Measurements from ENCODE around the gene DMPK. TPM values are rescaled to one million over a fixed set of nuclear protein-coding genes. Genes with fewer than 3 reads are reported as not detected.

The DMPK gene
- polyA plus RNA-seq, 3 donors from 2014 or later = 0.34 to 2.7 (median 1.2) TPM

DNA sequence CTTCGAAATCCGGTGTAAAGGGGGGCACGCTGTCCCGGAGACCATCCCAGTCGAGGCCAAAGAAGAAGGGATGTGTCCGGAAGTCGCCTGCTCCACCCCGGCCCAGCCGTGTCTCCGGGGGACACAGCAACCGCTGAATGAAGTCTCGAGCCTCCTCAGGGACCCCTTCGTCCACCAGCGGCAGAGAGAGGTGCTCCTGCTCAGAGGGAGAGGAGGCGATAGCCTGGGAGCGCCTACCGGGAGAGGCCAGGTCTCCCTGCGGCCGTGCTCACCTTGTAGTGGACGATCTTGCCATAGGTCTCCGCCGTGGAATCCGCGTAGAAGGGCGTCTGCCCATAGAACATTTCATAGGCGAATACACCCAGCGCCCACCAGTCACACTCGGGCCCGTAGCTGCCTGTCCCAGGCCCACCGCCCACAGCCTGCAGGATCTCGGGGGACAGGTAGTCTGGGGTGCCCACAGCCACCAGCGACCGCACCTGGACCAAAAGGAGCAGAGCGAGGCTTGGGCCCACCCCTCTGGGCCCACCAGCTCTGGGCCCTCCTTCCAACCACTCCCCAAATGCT lies 4.8 kb downstream of the DMPK start:
- peaks cover 0 to 8% (median 7%) of the 10 kb centered on the region in 3 donors for H3K36me3 Mint-ChIP-seq
- no peak overlapping the region for H3K4me3 Mint-ChIP-seq
- no peak for DNase-seq
- no peak overlapping the region for H3K27ac Mint-ChIP-seq
- H3K9me3 Mint-ChIP-seq = no peaks in the 10 kb centered on the region
- peaks cover 17 to 21% of the 10 kb centered on the region in 2 donors for H3K4me1 Mint-ChIP-seq
- peaks cover 6 to 11% (median 6%) of the 10 kb centered on the region in 3 donors for H3K27me3 Mint-ChIP-seq (ENCODE audit: low read depth in 3 of 3)

DNA sequence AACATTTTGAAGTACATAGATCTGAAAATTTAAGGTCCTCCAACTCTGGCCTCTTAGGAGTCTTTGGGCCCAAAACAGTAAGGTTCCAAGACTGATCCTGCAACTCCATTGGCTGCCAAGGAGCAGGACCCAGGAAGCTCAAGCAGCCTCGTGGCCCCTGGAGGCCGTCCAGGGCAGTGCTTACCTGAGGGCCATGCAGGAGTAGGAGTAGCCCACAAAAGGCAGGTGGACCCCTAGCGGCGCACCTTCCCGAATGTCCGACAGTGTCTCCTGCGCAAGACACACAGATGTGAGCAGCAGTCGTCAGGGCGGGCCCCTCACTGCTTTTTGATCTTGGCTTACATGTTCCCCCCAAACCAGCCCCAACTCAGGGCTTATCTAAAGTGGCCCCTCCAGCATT lies 7.5 kb downstream of the DMPK start:
- Mint-ChIP-seq H3K4me3 (no peak overlapping the region), H3K27ac (no peak overlapping the region), H3K4me1 (peaks cover 21 to 25% of the 10 kb centered on the region in 2 donors), H3K9me3 (no peaks in the 10 kb centered on the region), H3K36me3 (peaks cover 0 to 8% (median 7%) of the 10 kb centered on the region in 3 donors), H3K27me3 (ENCODE audit: low read depth in 3 of 3) (peaks cover 11 to 15% (median 12%) of the 10 kb centered on the region in 3 donors)
- no peak for DNase-seq

DNA sequence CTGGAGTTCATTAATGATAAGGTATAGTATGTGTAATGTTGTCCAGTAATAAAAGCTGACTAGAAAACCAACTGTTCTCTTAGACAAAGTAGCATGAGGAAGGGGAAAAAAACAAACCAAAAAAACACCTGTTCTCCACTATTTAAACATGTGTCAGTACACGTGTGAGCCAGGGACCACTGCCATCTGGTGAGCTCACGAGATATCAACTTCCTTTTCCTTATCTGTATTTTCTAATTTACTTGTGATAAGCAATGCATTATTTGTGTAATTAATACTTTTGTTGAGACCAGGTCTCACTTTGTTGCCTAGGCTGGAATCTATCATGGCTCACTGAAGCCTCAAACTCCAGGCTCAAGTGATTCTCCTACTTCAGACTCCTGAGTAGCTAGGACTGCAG lies 8.9 kb downstream of the DMPK start:
- Mint-ChIP-seq H3K4me1 (peaks cover 11 to 15% of the 10 kb centered on the region in 2 donors), H3K27ac (peak overlapping the region in 2 of 6 donors; percentile 45 to 46), H3K9me3 (no peaks in the 10 kb centered on the region), H3K4me3 (no peak overlapping the region), H3K36me3 (peaks cover 0 to 5% (median 3%) of the 10 kb centered on the region in 3 donors), H3K27me3 (ENCODE audit: low read depth in 3 of 3) (peaks cover 4 to 14% (median 12%) of the 10 kb centered on the region in 3 donors)
- no peak for DNase-seq

DNA sequence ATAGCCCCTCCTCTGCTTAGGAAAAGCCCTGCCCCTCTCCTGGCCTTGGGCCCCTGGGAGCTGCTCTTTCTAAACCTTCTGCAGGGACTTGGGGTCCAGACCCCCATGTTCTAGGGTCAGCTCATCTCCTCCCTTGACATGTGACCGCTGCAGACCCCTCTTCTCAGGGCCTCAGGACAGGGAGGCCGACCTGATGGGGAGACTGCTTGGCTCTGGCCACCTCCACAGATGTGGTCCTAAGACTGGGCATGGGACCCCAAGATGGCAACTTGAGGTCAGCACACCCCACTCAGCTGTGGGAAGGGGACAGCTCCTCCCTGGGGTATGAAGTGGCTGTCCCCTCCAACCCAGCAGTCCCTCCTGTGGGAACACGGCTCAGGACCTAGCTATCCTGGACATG lies 9.4 kb downstream of the DMPK start:
- H3K27me3 Mint-ChIP-seq (ENCODE audit: low read depth in 3 of 3) = peaks cover 4 to 15% (median 12%) of the 10 kb centered on the region in 3 donors
- no peak for DNase-seq
- H3K4me3 Mint-ChIP-seq = no peak overlapping the region
- H3K36me3 Mint-ChIP-seq = peaks cover 0 to 5% (median 3%) of the 10 kb centered on the region in 3 donors
- H3K27ac Mint-ChIP-seq = peak overlapping the region in 1 of 6 donors; percentile 46
- H3K9me3 Mint-ChIP-seq = no peaks in the 10 kb centered on the region
- peaks cover 9 to 14% of the 10 kb centered on the region in 2 donors for H3K4me1 Mint-ChIP-seq

DNA sequence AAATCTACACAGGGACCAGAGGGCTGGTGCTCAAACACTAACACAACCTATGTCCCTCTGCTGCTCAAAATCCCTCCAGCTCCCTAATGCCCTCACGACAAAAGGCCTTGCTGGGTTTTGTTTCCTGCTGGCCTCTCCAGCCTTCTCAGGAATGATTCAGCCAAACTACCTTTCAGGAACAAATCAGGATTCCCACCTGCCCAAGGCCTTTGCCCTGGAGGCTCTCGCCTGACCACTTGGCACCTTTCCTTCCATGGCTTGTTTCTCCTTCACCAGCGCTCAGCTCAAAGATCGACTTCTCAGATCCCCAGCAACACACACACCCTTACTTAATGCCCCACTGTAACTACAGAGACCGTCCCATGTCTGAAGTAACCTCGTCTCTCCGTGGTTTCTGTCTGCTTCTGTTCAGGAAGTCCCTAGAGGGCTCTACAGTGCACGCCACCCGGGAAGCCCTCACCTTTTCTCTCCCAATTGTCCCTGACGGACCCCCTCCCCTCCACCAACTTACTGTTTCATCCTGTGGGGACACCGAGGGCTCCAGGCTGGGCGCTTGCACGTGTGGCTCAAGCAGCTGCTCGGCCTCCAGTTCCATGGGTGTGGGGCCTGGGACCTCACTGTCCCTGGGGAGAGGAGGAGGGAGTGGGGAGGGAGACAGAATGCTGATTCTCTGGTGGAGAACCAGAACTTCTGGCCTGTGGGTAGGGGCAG lies 10.0 kb downstream of the DMPK start:
- Mint-ChIP-seq H3K4me1 (peaks cover 9 to 14% of the 10 kb centered on the region in 2 donors), H3K4me3 (peak overlapping the region in 1 of 5 donors; percentile 65), H3K27me3 (ENCODE audit: low read depth in 3 of 3) (peaks cover 4 to 15% (median 12%) of the 10 kb centered on the region in 3 donors), H3K27ac (peak overlapping the region in 2 of 6 donors; percentile 5 to 14), H3K36me3 (peaks cover 0 to 5% (median 3%) of the 10 kb centered on the region in 3 donors), H3K9me3 (no peaks in the 10 kb centered on the region)
- no peak for DNase-seq

DNA sequence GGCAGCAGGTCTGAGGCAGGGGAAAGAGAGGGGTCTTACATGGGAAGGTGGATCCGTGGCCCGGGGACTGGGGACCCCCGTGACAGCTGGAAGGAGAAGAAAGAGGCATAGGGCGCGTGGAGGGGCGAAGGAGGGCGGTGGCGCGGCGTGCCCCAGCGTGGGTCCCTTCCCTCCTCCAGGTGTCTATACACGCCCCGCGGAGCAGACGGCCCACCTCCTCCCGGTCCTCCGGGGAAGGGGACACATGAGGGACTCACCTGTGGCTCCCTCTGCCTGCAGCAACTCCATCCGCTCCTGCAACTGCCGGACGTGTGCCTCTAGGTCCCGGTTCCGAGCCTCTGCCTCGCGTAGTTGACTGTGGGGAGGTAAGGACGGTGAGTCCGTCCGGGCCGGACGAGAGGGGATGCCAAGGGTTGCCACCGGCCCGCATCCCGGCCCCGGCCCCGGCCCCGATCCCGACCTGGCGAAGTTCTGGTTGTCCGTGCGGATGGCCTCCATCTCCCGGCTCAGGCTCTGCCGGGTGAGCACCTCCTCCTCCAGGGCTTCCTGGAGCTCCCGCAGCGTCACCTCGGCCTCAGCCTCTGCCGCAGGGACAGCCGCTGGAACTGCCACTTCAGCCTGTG lies 10.9 kb downstream of the DMPK start:
- DNase-seq = no peak

DNA sequence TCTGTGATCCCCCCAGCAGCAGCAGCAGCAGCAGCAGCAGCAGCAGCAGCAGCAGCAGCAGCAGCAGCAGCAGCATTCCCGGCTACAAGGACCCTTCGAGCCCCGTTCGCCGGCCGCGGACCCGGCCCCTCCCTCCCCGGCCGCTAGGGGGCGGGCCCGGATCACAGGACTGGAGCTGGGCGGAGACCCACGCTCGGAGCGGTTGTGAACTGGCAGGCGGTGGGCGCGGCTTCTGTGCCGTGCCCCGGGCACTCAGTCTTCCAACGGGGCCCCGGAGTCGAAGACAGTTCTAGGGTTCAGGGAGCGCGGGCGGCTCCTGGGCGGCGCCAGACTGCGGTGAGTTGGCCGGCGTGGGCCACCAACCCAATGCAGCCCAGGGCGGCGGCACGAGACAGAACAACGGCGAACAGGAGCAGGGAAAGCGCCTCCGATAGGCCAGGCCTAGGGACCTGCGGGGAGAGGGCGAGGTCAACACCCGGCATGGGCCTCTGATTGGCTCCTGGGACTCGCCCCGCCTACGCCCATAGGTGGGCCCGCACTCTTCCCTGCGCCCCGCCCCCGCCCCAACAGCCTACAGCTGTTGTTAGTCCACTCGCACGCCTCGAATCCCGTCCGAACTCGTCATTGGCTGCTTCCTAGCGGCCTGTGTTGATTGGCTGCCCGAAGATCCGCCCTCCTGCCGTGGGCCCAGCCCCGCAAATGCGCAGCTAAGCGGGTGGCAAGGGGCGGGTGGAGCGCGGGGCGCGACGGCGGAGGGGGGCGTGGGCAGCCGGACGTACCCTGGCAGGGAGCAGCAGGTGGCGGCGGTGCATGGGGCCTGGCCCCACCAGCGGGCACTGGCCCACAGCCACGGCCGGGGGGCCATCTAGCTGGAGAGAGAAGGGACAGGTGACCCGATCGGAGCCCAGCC lies 11.8 kb downstream of the DMPK start:
- Mint-ChIP-seq H3K4me3 (peak overlapping the region; percentile 86 to 91 (median 88)), H3K36me3 (no peaks in the 10 kb centered on the region), H3K27me3 (ENCODE audit: low read depth in 3 of 3) (peaks cover 4 to 15% (median 12%) of the 10 kb centered on the region in 3 donors), H3K27ac (peak overlapping the region; percentile 49 to 92 (median 87)), H3K9me3 (no peaks in the 10 kb centered on the region), H3K4me1 (peaks cover 9 to 14% of the 10 kb centered on the region in 2 donors)
- peak; percentile 87 to 91 (median 91) for DNase-seq

More for the DNA sequence above, 10.9 kb downstream of the DMPK start:
- Mint-ChIP-seq H3K27me3 (ENCODE audit: low read depth in 3 of 3) (peaks cover 4 to 15% (median 12%) of the 10 kb centered on the region in 3 donors), H3K4me3 (peak overlapping the region; percentile 46 to 86 (median 54)), H3K27ac (peak overlapping the region in 1 of 6 donors; percentile 39), H3K4me1 (peaks cover 9 to 14% of the 10 kb centered on the region in 2 donors), H3K36me3 (no peaks in the 10 kb centered on the region), H3K9me3 (no peaks in the 10 kb centered on the region)

DNA sequence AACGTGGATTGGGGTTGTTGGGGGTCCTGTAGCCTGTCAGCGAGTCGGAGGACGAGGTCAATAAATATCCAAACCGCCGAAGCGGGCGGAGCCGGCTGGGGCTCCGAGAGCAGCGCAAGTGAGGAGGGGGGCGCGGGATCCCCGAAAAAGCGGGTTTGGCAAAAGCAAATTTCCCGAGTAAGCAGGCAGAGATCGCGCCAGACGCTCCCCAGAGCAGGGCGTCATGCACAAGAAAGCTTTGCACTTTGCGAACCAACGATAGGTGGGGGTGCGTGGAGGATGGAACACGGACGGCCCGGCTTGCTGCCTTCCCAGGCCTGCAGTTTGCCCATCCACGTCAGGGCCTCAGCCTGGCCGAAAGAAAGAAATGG lies 12.5 kb downstream of the DMPK start:
- no peaks in the 10 kb centered on the region for H3K9me3 Mint-ChIP-seq
- DNase-seq = peak; percentile 62 to 80 (median 76)
- H3K4me3 Mint-ChIP-seq = peak overlapping the region; percentile 86 to 91 (median 88)
- peak overlapping the region; percentile 86 to 92 (median 88) for H3K27ac Mint-ChIP-seq
- no peaks in the 10 kb centered on the region for H3K36me3 Mint-ChIP-seq
- peaks cover 9 to 14% of the 10 kb centered on the region in 2 donors for H3K4me1 Mint-ChIP-seq
- H3K27me3 Mint-ChIP-seq (ENCODE audit: low read depth in 3 of 3) = peaks cover 4 to 15% (median 12%) of the 10 kb centered on the region in 3 donors

DNA sequence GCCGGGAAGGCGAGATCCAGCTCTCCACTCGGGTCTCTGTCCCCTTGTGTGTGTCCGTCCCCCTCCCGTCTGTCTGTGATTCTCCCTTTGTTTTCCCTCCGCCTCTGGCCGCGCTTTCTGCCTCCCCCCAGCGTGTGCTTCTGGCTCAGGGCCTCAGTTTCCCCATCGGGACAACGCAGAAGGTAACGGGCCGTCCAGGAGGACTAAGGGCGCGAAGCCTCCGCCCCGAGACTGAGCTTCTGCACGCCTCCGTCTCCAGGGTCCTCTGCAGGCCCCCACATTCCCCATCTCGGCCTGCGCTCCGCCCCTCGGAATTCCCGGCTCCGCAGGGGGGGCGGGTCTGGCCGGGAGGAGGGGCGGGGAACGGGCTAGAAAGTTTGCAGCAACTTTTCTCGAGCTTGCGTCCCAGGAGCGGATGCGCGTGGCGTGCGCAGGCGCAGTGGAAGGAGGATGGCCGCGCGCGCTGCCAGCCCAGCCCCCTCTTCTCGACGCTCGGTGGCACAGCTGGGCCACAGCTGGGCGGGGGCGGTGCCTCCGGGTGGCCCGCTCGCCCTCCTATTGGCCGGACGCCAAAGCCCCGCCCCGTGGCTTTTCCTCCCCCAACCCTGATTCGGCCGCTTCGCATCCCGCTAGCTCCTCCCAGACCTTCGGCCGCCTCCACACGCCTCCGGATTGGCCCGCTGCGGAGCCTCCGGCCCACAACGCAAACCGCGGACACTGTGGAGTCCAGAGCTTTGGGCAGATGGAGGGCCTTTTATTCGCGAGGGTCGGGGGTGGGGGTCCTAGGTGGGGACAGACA lies 13.1 kb downstream of the DMPK start, which contains the start of gene SIX5:
SIX5 (minus strand) TSS at position 269 of the 799 bp plus-strand sequence. CDS start 408 bp downstream, outside the sequence.
- peak; percentile 96 to 98 (median 97) for DNase-seq
- Mint-ChIP-seq H3K36me3 (no peaks in the 10 kb centered on the region), H3K27me3 (ENCODE audit: low read depth in 3 of 3) (peaks cover 4 to 15% (median 12%) of the 10 kb centered on the region in 3 donors), H3K9me3 (no peaks in the 10 kb centered on the region), H3K4me1 (peaks cover 9 to 14% of the 10 kb centered on the region in 2 donors), H3K4me3 (peak within 1 kb of the TSS; percentile 86 to 91 (median 88)), H3K27ac (peak within 1 kb of the TSS; percentile 86 to 92 (median 88))

DNA sequence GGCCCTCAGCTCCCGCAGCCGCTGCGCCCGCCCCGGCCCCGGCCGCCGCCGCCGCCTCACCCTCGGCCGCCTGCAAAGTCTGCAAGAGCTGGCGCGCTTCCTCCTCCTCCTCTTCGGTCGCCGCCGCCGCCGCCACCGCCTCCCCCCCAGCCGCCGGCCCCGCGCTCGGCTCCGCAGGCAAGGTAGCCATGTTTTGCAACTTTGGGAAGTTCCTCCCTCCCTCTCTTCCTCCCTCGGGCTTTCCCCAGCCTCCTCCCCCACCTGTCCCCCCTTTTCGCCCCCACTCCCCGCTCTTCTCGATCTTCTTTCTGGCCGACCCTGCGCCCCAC lies 13.7 kb downstream of the DMPK start:
- Mint-ChIP-seq H3K4me1 (peaks cover 9 to 14% of the 10 kb centered on the region in 2 donors), H3K27ac (peak overlapping the region in 1 of 6 donors; percentile 86), H3K36me3 (no peaks in the 10 kb centered on the region), H3K9me3 (no peaks in the 10 kb centered on the region), H3K27me3 (ENCODE audit: low read depth in 3 of 3) (peaks cover 5 to 15% (median 12%) of the 10 kb centered on the region in 3 donors), H3K4me3 (peak overlapping the region; percentile 86 to 91 (median 88))
- DNase-seq = peak; percentile 34 to 49 (median 43)

DNA sequence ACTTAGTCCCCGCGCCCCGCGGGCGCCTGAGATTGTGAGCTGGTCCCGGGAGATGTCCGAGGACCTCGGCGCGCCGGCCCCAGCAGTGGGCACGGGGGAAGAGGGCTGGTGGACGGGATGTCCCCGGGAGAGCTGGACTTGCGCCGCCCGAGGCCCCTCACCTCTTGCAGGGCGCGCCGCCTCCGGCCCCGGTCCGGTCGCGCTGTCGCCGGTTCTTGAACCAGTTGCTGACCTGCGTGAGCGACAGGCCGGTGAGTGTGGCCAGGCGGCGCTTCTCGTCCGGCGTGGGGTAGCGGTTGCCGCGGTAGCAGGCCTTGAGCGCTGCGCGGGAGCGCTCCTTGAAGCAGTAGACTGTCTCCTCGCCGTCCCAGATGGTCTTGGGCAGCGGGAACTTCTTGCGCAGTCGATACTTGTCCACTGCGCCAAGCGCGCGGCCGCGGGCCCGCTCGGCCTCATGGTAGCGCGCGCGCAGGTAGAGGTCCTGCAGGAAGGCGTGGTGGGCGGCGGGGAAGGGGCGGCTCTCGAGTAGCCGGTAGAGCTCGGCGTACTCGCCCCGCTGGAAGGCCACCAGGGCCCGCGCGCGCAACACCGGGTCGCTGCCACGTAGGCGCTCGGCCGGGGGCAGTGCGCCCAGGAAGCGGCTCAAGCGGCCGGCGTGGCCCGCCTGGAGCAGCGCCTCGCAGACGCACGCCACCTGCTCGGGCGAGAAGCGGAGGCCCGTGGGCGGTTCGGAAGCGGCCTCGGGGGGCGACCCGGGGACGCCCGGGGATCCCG lies 14.2 kb downstream of the DMPK start:
- peaks cover 9 to 14% of the 10 kb centered on the region in 2 donors for H3K4me1 Mint-ChIP-seq
- no peaks in the 10 kb centered on the region for H3K36me3 Mint-ChIP-seq
- DNase-seq = peak in 2 of 3 donors; percentile 9 to 17
- no peak overlapping the region for H3K27ac Mint-ChIP-seq
- no peaks in the 10 kb centered on the region for H3K9me3 Mint-ChIP-seq
- peak overlapping the region; percentile 61 to 74 (median 69) for H3K4me3 Mint-ChIP-seq
- peaks cover 6 to 15% (median 12%) of the 10 kb centered on the region in 3 donors for H3K27me3 Mint-ChIP-seq (ENCODE audit: low read depth in 3 of 3)

DNA sequence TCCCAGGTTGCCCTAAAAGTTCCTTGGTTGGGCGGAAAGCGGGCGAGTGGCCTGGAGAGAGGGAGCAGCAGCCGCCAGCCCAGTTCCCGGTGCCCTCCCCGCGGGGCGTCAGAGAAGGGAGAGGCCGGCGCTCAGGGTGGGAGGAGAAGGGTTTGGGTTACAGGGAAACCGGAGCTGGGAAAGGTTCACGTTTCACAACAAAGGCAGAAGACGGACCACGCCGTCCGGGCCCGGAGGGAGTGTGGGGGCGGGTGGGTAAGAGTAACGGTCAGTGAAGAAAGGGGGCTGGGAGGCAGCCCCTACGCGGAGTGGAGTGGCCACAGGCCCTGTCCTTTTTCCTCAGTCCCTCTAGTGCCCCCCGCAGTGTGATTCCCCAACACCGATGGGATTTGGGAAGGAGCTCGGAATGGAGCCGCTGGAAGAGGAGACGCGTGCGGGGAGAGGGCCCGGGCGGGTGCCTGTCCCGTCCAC lies 14.8 kb downstream of the DMPK start:
- DNase-seq = no peak
- Mint-ChIP-seq H3K27ac (no peak overlapping the region), H3K9me3 (no peaks in the 10 kb centered on the region), H3K4me3 (peak overlapping the region in 4 of 5 donors; percentile 21 to 53 (median 38)), H3K27me3 (ENCODE audit: low read depth in 3 of 3) (peaks cover 6 to 15% (median 12%) of the 10 kb centered on the region in 3 donors), H3K36me3 (no peaks in the 10 kb centered on the region), H3K4me1 (peaks cover 9 to 14% of the 10 kb centered on the region in 2 donors)

All from immature natural killer cell (primary cell).